IPS-15b (cell line): ENCODE results near the gene IFNAR2.

Experiments used
- H3K27me3 ChIP-seq: one replicate; pipeline ENCODE4 v1.6.1; 2013; ENCODE audit warnings: low read length; ENCODE audit not compliant: control insufficient read depth, insufficient read depth
- H3K36me3 ChIP-seq: one replicate; pipeline ENCODE4 v1.6.1; 2013; ENCODE audit warnings: low read length; ENCODE audit not compliant: control insufficient read depth, insufficient read depth
- H3K4me1 ChIP-seq: one replicate; pipeline ENCODE4 v1.6.1; 2013; ENCODE audit warnings: mild to moderate bottlenecking, low read length; ENCODE audit not compliant: control insufficient read depth, insufficient read depth
- H3K4me3 ChIP-seq: one replicate; pipeline ENCODE4 v1.5.1; 2013; ENCODE audit warnings: low read depth, low read length
- H3K9ac ChIP-seq: one replicate; pipeline ENCODE4 v1.6.1; 2013; ENCODE audit warnings: low read depth, mild to moderate bottlenecking, low read length
- H3K9me3 ChIP-seq: one replicate; pipeline ENCODE4 v1.6.1; 2013; ENCODE audit warnings: mild to moderate bottlenecking, low read length; ENCODE audit not compliant: control insufficient read depth, insufficient read depth

IFNAR2 gene

DNA sequence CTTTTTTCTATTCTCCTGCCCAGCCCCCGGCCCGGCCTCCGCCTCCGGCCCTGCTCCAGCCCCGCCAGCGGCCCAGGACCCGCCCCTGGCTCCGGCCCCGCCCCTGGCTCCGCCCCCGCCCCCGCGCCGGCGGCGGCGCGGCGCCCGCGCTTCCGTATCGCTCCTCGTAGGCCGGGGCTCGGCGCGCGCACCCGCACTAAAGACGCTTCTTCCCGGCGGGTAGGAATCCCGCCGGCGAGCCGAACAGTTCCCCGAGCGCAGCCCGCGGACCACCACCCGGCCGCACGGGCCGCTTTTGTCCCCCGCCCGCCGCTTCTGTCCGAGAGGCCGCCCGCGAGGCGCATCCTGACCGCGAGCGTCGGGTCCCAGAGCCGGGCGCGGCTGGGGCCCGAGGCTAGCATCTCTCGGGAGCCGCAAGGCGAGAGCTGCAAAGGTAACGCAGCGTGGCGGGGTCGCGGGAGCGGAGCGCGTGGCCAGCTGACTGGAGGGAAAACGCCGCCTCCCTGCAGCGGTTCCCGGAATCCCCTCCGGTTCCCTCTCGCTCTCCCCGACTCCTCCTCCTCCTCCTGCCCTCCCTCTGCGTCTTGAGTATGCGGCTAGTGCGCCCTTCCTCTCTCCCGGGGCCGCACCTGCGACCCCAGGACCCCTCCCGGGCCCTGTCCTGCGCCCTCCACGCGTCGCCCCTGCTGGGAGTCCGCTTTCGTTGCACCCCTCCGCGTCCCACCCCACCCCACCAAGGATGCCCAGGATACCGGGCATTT, at the start of gene IFNAR2:
Gene IFNAR2 (plus strand): TSS at position 155 of the 761 bp plus-strand sequence. CDS start 11,985 bp downstream, outside the sequence.
- Histone ChIP-seq H3K9me3 (no peaks in the 10 kb centered on the region), H3K9ac (peak within 1 kb of the TSS; percentile 75), H3K36me3 (no peaks in the 10 kb centered on the region), H3K27me3 (no peaks in the 10 kb centered on the region), H3K4me1 (peaks cover 8% of the 10 kb centered on the region), H3K4me3 (peak within 1 kb of the TSS; percentile 61)

- H3K27me3 ChIP-seq = no peaks in the 10 kb centered on the region
- H3K4me3 ChIP-seq = no peak overlapping the region
- H3K9ac ChIP-seq = no peak overlapping the region
- H3K36me3 ChIP-seq = no peaks in the 10 kb centered on the region
- no peaks in the 10 kb centered on the region for H3K4me1 ChIP-seq
- H3K9me3 ChIP-seq = no peaks in the 10 kb centered on the region
Observed at GRCh38 chr21:33185852-33186251, 43.9 kb upstream of the IFNAR2 start.

DNA sequence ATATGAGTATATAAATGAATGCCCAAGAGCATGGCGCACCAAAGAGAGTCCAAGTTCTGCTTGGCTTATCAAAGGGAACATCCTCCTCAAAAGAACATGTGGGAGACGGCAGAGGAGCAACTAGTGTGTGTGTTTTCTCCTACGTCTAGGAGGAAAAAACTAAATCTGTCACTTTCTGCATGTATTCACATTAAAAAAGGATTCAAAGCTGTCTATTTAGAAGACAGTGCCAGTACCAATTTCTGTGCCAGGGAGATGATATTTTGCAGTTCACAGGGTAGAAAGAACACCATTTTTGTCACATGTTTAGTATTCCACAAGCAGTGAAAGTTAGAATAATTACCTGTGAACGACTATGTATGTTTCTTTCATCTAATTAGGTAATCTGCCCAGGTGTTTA, 42.5 kb upstream of the IFNAR2 start:
- Histone ChIP-seq H3K9ac (no peak overlapping the region), H3K4me3 (no peak overlapping the region), H3K9me3 (no peaks in the 10 kb centered on the region), H3K4me1 (no peaks in the 10 kb centered on the region), H3K27me3 (no peaks in the 10 kb centered on the region), H3K36me3 (no peaks in the 10 kb centered on the region)

- H3K9me3 ChIP-seq = no peaks in the 10 kb centered on the region
- H3K36me3 ChIP-seq = no peaks in the 10 kb centered on the region
- no peaks in the 10 kb centered on the region for H3K4me1 ChIP-seq
- no peak overlapping the region for H3K9ac ChIP-seq
- H3K27me3 ChIP-seq = no peaks in the 10 kb centered on the region
- H3K4me3 ChIP-seq = no peak overlapping the region
Observed at GRCh38 chr21:33189237-33189636, 40.5 kb upstream of the IFNAR2 start.

DNA sequence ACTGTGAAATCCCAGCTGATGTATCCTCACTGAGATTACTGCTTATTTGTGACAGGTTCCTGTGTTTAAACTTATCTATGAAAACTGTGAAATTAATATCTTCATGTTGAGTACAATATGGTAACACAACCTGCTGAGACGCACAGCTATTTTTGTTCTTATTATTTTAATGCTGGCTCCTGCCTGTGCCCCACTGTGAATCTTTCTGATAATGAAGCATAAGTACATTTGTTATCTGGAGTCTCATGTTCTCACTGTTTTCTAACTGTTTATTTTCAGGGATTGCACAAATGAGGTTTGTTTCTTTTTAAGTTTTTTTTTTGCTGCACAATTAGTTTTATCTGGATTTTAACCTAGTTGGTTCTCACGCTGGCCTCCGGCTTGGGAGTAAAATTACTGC, 39.9 kb upstream of the IFNAR2 start:
- H3K27me3 ChIP-seq = no peaks in the 10 kb centered on the region
- H3K9me3 ChIP-seq = no peaks in the 10 kb centered on the region
- no peaks in the 10 kb centered on the region for H3K4me1 ChIP-seq
- no peaks in the 10 kb centered on the region for H3K36me3 ChIP-seq
- no peak overlapping the region for H3K9ac ChIP-seq
- no peak overlapping the region for H3K4me3 ChIP-seq

DNA sequence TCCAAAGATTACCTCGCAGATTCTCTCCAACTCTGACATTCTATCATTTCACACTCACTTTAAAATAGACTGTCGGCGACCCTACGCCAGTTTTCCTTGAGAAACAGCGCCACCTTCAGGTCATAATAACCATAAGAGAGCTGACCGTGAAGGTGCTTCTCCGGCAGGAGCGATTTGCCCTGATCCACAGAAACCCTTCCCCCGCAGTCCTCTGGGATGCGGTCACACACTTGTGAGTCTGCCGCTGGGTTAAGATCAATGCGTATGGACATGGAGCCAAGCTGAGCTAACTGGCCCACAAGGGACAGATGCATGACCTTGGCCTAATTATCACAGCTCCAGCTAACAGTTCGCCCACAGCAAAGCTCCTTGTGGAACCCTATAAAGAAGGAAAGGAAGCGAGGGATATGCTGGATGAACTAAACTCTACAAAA, 32.8 kb upstream of the IFNAR2 start:
- H3K4me3 ChIP-seq = no peak overlapping the region
- H3K36me3 ChIP-seq = no peaks in the 10 kb centered on the region
- H3K9ac ChIP-seq = no peak overlapping the region
- H3K9me3 ChIP-seq = no peaks in the 10 kb centered on the region
- H3K27me3 ChIP-seq = peaks cover 2% of the 10 kb centered on the region
- H3K4me1 ChIP-seq = no peaks in the 10 kb centered on the region

DNA sequence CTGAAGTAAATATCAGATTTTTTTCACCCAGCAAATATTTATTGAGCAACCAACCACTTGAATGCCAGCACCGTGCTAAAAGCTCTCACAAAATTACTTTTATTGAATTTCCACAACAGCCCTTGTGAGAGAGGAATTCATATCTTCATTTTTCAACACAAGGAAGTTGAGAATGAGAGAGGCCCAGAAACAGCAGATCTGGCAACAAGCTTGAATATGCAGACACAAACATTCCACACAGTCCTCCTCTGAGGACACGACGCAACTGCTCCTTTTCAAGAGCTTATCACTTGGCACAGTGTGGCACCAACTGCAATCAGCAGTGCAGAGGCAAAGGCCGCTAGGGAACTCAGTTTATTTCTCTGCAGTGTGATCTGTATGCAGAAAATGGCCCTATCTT, 32.2 kb upstream of the IFNAR2 start:
- Histone ChIP-seq H3K36me3 (no peaks in the 10 kb centered on the region), H3K4me3 (no peak overlapping the region), H3K9me3 (no peaks in the 10 kb centered on the region), H3K4me1 (no peaks in the 10 kb centered on the region), H3K9ac (no peak overlapping the region), H3K27me3 (peaks cover 2% of the 10 kb centered on the region)

GRCh38 chr21:33198346-33199099, 31.2 kb upstream of the IFNAR2 start:
- no peak overlapping the region for H3K9ac ChIP-seq
- no peaks in the 10 kb centered on the region for H3K4me1 ChIP-seq
- H3K9me3 ChIP-seq = no peaks in the 10 kb centered on the region
- no peaks in the 10 kb centered on the region for H3K36me3 ChIP-seq
- peaks cover 2% of the 10 kb centered on the region for H3K27me3 ChIP-seq
- H3K4me3 ChIP-seq = no peak overlapping the region

- Histone ChIP-seq H3K9ac (no peak overlapping the region), H3K36me3 (no peaks in the 10 kb centered on the region), H3K4me1 (no peaks in the 10 kb centered on the region), H3K27me3 (peaks cover 2% of the 10 kb centered on the region), H3K4me3 (no peak overlapping the region), H3K9me3 (no peaks in the 10 kb centered on the region)
Observed at GRCh38 chr21:33199100-33199464, 30.7 kb upstream of the IFNAR2 start.

DNA sequence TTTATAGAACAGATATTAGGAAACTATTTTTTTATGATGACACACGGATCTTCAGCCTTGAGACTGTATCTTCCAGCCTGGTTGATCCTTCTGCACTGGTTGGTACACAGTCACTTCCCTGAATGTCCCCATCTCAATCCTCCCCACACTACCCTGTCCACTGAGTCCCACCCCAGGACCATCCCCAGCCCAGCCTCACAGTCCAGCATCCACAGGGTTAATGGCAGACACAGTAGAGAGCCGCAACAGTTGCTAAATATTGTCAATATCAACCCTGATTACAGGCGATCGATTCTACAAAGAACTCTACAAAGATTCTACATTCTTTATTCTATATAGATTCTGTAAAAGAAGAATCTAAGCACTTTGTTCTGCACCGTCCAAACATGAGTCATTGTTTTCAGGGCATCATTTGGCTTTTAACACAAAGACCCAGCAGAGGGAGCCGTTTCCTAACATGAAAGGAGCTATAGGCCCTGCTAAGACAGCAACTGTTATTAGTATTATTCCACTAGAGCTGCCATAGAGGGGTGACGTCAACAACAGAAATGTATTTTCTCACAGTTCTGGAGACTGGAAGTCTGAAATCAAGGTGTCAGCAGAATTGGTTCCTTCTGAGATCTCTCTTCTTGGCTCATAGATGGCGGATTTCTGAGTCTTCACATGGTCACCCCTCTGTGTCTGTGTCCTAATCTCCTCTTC, 30.1 kb upstream of the IFNAR2 start:
- no peaks in the 10 kb centered on the region for H3K4me1 ChIP-seq
- no peak overlapping the region for H3K9ac ChIP-seq
- no peak overlapping the region for H3K4me3 ChIP-seq
- H3K27me3 ChIP-seq = peaks cover 2% of the 10 kb centered on the region
- H3K9me3 ChIP-seq = no peaks in the 10 kb centered on the region
- H3K36me3 ChIP-seq = no peaks in the 10 kb centered on the region

DNA sequence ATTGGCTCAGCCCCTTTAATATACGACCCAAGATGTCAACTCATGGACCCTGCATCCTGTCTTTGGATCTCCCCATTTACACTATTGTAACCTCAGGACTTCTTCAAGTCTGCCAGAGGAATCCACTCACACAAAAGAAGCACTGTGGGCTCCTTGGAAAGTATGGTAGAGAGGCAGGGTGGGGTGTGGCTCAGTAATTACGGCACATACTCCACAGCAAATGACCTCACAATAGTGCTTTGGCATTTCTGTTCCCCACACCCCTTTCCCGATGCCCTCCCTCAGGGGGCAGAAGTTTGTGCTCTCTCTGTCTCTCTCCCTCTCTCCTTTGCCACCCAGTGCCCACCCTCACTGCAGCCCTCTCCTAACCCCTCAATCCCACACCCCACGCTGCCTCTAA, 27.8 kb upstream of the IFNAR2 start:
- Histone ChIP-seq H3K9me3 (no peaks in the 10 kb centered on the region), H3K4me1 (no peaks in the 10 kb centered on the region), H3K27me3 (peaks cover 2% of the 10 kb centered on the region), H3K4me3 (no peak overlapping the region), H3K9ac (no peak overlapping the region), H3K36me3 (no peaks in the 10 kb centered on the region)
